Heart left ventricle (tissue), 16 donors: ENCODE measurements around the gene GTF2IRD1. TPM values are rescaled to one million over a fixed set of nuclear protein-coding genes. Genes with fewer than 3 reads are reported as not detected.

Experiments
- ATAC-seq, 4 donors: fragments of 200-7000 bp; cut with Tn5 transposase; one replicate each; pipeline ENCODE4 v1.9.1; 2020 to 2022; ENCODE audit warnings: moderate library complexity in 4 of 4, mild to moderate bottlenecking in 3 of 4, moderate number of reproducible peaks in 1 of 4
- DNase-seq, 5 donors: peaks; one replicate each; pipeline ENCODE4 v3.0.0-alpha.2; 2020
- H3K27ac ChIP-seq, 12 donors: fragments of 200-600 bp; sonication (generic) in 4 of 12; one replicate each; pipeline versions ENCODE4 v1.5.0 to v1.8.0; 2016 to 2022; ENCODE audit warnings: mild to moderate bottlenecking in 2 of 12
- H3K27me3 ChIP-seq, 9 donors: fragments of 200-600 bp; sonication (generic) in 2 of 9; one replicate each; pipeline versions ENCODE4 v1.5.1 to v1.8.0; 2016 to 2022; ENCODE audit warnings: mild to moderate bottlenecking in 3 of 9
- H3K36me3 ChIP-seq, 9 donors: fragments of 200-600 bp; sonication (generic) in 2 of 9; one replicate each; pipeline versions ENCODE4 v1.5.0 to v1.8.0; 2018 to 2022; ENCODE audit warnings: mild to moderate bottlenecking in 2 of 9
- H3K4me1 ChIP-seq, 12 donors: fragments of 200-600 bp; sonication (generic) in 4 of 12; one replicate each; pipeline versions ENCODE4 v1.5.0 to v1.8.0; 2016 to 2022; ENCODE audit warnings: mild to moderate bottlenecking in 3 of 12
- H3K4me3 ChIP-seq, 12 donors: fragments of 200-600 bp; sonication (generic) in 4 of 12; one replicate each; pipeline versions ENCODE4 v1.5.0 to v1.8.0; 2017 to 2022; ENCODE audit warnings: mild to moderate bottlenecking in 9 of 12, moderate library complexity in 4 of 12
- H3K9me3 ChIP-seq, 12 donors: fragments of 200-600 bp; sonication (generic) in 4 of 12; one replicate each; pipeline versions ENCODE4 v1.5.0 to v1.8.0; 2016 to 2022; ENCODE audit warnings: mild to moderate bottlenecking in 1 of 12
- POLR2A ChIP-seq, 2 donors: fragments of 450-650 bp; IDR thresholded peaks; one replicate each; pipeline ENCODE4 v1.6.1; 2017; ENCODE audit warnings: antibody characterized with exemption in 2 of 2, mild to moderate bottlenecking in 2 of 2, moderate library complexity in 2 of 2
- WGBS, 4 donors: extraction: QIAGEN DNeasy Blood & Tissue Kit in 2 of 4; methylation state at CpG; one replicate each; pipeline versions ENCODE4 v1.1.5 to v1.1.7; 2013 to 2018; 5-methylcytosine and 5-hydroxymethylcytosine counted together
- intact Hi-C, 10 donors: fragments of 100-400 bp; cut with DNase I; formaldehyde crosslinking; loops; one replicate each; pipeline versions ENCODE4 v1.11.1 to v1.14.2; 2022
- long read RNA-seq, 3 donors: library from polyadenylated mRNA; unstranded; transcript quantifications; one replicate each; pipeline ENCODE4 v2.0.0, GENCODE V29; 2020 to 2021
- polyA plus RNA-seq, 2 donors: library from polyadenylated mRNA; stranded (reverse); fragments of 200-250 nt; gene quantifications; one replicate each; pipeline ENCODE4 v1.2.3, GENCODE V29; 2013
- total RNA-seq, 9 donors: library from RNA; depleted of rRNA in 2 of 9; stranded (reverse); fragments of >200 nt in 2 of 9; fragmentation: NEBNext Ultra II Directional in 3 of 9; extraction: Animal tissue kit (Norgen Biotek cat#: 25700) in 3 of 9; gene quantifications; one replicate each; pipeline versions ENCODE4 v1.1.0 to v1.2.4, GENCODE V29; 2016 to 2023
- TF ChIP-seq, protein P1 (sequence below), 12 donors: fragments of 200-600 bp; sonication (generic) in 4 of 12; IDR thresholded peaks; one replicate each; pipeline versions ENCODE4 v1.5.0 to v1.8.0; 2018 to 2022; ENCODE audit warnings: antibody characterized with exemption in 12 of 12, mild to moderate bottlenecking in 5 of 12
- donor health status: ischemic (EF 13 %, LVEDD 7.1; RV severe dilation, severe dysfunction).
- donor health status: healthy with polysubstance abuse.
- donor health status: DM: no; HTN: yes; CAD: no.
- donor health status: DM: no; HTN: no; CAD: no.
- donor health status: ischemic (EF 25% LVEDD 6.9; RV normal size, moderate dysfunction).
- donor health status: ischemic (EF 25% LVEDD 5.7; RV mildly dilated, moderate dysfunction).
- donor health status: healthy.
- donor health status: DM: yes; HTN: yes; CAD: no.
- donor health status: ischemic (EF 35%, LVEDD 5.7; RV mildly dilated, moderate dysfunction).
- donor health status: nonischemic (EF 11% LVEDD 7.7; RV severe dilation, severe dysfunction).
- donor health status: DM: yes; HTN: yes; CAD: no.
- donor health status: PGD.
- donor health status: ischemic (EF 29% LVEDD 5.4; RV normal size, mild dysfunction).
- donor health status: nonischemic (EF 23%, LVEDD 6.1; RV moderate dilation, normal function).

GTF2IRD1 gene, protein sequence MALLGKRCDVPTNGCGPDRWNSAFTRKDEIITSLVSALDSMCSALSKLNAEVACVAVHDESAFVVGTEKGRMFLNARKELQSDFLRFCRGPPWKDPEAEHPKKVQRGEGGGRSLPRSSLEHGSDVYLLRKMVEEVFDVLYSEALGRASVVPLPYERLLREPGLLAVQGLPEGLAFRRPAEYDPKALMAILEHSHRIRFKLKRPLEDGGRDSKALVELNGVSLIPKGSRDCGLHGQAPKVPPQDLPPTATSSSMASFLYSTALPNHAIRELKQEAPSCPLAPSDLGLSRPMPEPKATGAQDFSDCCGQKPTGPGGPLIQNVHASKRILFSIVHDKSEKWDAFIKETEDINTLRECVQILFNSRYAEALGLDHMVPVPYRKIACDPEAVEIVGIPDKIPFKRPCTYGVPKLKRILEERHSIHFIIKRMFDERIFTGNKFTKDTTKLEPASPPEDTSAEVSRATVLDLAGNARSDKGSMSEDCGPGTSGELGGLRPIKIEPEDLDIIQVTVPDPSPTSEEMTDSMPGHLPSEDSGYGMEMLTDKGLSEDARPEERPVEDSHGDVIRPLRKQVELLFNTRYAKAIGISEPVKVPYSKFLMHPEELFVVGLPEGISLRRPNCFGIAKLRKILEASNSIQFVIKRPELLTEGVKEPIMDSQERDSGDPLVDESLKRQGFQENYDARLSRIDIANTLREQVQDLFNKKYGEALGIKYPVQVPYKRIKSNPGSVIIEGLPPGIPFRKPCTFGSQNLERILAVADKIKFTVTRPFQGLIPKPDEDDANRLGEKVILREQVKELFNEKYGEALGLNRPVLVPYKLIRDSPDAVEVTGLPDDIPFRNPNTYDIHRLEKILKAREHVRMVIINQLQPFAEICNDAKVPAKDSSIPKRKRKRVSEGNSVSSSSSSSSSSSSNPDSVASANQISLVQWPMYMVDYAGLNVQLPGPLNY
- total RNA-seq = 10 to 100 TPM in 8 of 9 donors, 1 to 10 TPM in 1; 10.0 to 40.4 (median 15.2) TPM
- polyA plus RNA-seq = 10 to 100 TPM; 16.4 to 27.0 TPM
- long read RNA-seq, donor 1, partial matches to known transcripts = 16 of 26 reads
- long read RNA-seq, donor 1, other reads (novel, unspliced or antisense) = 6 of 26 reads
- long read RNA-seq, donor 2, transcript GTF2IRD1-201 (27 exons, 3,430 nt) = minor isoform, 6 of 84 reads
- long read RNA-seq, donor 2, transcript GTF2IRD1-202 (27 exons, 3,077 nt) = major isoform, 19 of 84 reads
- long read RNA-seq, donor 2, partial matches to known transcripts = 36 of 84 reads
- long read RNA-seq, donor 2, other reads (novel, unspliced or antisense) = 22 of 84 reads
- long read RNA-seq, donor 3, transcript GTF2IRD1-202 (27 exons, 3,077 nt) = major isoform, 5 of 21 reads
- long read RNA-seq, donor 3, partial matches to known transcripts = 9 of 21 reads
- long read RNA-seq, donor 3, other reads (novel, unspliced or antisense) = 4 of 21 reads

DNA sequence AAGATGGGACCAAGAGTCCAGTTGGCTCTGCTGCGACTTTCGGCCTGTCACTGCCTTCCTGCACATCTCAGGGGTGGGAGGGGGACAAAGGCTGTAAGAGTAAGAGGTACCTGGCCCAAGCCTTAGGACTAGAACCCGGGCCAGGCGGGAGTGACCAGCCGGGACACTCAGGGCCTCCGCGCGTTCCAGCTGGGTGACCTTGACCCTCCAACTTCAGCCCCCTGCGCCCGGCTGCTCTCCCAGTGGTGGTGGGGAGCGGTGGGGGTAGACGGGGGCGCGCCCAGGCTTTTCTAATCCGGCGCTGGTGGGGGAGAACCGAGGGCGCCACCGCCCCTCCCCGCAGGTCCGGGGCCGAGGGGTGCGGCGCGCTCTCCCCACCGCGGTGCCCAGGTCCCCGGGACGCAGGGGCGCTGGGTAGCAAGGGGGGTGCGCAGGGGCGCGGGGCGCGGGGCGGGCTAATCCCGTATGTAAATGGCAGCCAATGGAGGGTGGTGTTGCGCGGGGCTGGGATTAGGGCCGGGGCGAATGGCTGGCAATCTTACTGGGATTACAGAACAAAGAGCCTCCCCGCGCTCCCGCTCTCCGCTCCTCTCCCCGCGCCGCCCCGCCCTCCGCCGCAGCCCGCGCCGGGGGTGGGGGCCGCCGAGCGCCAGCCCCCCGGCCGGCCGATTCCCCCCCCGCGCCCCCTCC lies at the start of gene GTF2IRD1:
GTF2IRD1 (plus strand) TSS at position 585 of the 690 bp plus-strand sequence. CDS start 54,175 bp downstream, outside the sequence.
- intact Hi-C loops = loop anchor here in 9 of 10 donors (1.0 to 10.0 kb wide), 10 partner anchors 25 to 201 kb away; partner anchors contain the start of gene GTF2I (in 4 of the 9)
- WGBS, 4 donors = 0 to 4% (median 2%) methylated on average over 10 to 61 of the region's 62 CpGs
- Histone ChIP-seq H3K4me3 (peak within 1 kb of the TSS; percentile 66 to 97 (median 78)), H3K9me3 (no peaks in the 10 kb centered on the region), H3K4me1 (peaks cover 0 to 30% (median 11%) of the 10 kb centered on the region in 12 donors), H3K27ac (peak within 1 kb of the TSS; percentile 68 to 97 (median 86)), H3K27me3 (peaks cover 0 to 3% (median 0%) of the 10 kb centered on the region in 9 donors), H3K36me3 (no peaks in the 10 kb centered on the region)
- ATAC-seq (peak in 3 of 4 donors; percentile 51 to 62 (median 60)), DNase-seq (peak; percentile 72 to 81 (median 75))
- TF ChIP-seq, protein P1, sequence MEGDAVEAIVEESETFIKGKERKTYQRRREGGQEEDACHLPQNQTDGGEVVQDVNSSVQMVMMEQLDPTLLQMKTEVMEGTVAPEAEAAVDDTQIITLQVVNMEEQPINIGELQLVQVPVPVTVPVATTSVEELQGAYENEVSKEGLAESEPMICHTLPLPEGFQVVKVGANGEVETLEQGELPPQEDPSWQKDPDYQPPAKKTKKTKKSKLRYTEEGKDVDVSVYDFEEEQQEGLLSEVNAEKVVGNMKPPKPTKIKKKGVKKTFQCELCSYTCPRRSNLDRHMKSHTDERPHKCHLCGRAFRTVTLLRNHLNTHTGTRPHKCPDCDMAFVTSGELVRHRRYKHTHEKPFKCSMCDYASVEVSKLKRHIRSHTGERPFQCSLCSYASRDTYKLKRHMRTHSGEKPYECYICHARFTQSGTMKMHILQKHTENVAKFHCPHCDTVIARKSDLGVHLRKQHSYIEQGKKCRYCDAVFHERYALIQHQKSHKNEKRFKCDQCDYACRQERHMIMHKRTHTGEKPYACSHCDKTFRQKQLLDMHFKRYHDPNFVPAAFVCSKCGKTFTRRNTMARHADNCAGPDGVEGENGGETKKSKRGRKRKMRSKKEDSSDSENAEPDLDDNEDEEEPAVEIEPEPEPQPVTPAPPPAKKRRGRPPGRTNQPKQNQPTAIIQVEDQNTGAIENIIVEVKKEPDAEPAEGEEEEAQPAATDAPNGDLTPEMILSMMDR (IDR thresholded peaks at IDR 0.05) = no peak
- TF ChIP-seq POLR2A (IDR thresholded peaks at IDR 0.05) = no peak

DNA sequence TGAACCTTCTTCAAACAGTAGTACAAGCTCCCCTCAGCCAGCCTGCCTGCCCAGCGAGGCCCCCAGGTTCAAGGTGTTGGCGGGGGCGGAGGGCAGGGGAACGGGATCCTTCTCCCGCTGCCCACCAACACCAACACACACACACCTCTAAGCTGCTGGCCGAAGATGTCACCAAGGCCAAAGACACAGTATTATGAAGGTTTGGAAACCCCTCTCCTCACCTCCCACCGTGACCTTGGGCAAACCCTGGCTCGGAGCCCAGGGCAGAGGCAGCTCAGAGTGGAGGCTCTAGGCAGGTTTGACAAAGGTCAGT lies 49.4 kb upstream of the GTF2IRD1 start:
- H3K4me3 ChIP-seq = no peak overlapping the region
- no peak overlapping the region for H3K27ac ChIP-seq
- DNase-seq (peak in 1 of 5 donors; percentile 21), ATAC-seq (no peak)
- peaks cover 0 to 38% (median 26%) of the 10 kb centered on the region in 9 donors for H3K36me3 ChIP-seq
- H3K27me3 ChIP-seq = no peaks in the 10 kb centered on the region
- no peaks in the 10 kb centered on the region for H3K9me3 ChIP-seq
- H3K4me1 ChIP-seq = no peaks in the 10 kb centered on the region
- TF ChIP-seq POLR2A (IDR thresholded peaks at IDR 0.05) = no peak
- TF ChIP-seq, protein P1 (IDR thresholded peaks at IDR 0.05) = no peak
- WGBS, 4 donors = 94 to 97% (median 96%) methylated on average over 7 to 8 of the region's 8 CpGs
- intact Hi-C loops = loop anchor here in 8 of 10 donors (5.0 to 10.0 kb wide), 4 partner anchors 332 to 540 kb away; partner anchors contain the start of gene TMEM270 (in 1 of the 8)

DNA sequence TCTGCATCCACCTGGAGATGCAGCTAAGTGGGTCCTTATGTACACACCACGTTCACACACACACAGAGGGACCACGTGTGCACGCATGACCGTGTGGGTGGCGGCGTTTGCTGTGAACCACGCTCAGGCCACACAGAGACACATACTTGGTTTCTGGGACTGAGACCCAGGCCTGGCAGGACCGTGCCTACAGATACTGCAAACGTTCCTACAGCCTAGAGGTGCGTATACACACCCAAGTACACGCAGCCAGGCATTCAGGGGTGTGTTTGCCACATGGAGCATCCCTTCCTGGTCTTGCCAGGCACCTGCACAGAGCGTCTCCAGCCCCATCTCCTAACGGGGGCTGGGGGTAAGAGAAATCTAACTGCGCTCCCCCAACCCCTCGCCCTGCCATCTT lies 49.0 kb upstream of the GTF2IRD1 start:
- Histone ChIP-seq H3K4me1 (no peaks in the 10 kb centered on the region), H3K4me3 (no peak overlapping the region), H3K36me3 (peaks cover 0 to 38% (median 26%) of the 10 kb centered on the region in 9 donors), H3K27me3 (no peaks in the 10 kb centered on the region), H3K9me3 (no peaks in the 10 kb centered on the region), H3K27ac (no peak overlapping the region)
- peak in 1 of 5 donors; percentile 41 for DNase-seq
- TF ChIP-seq POLR2A (IDR thresholded peaks at IDR 0.05) = no peak
- TF ChIP-seq, protein P1 (IDR thresholded peaks at IDR 0.05) = no peak
- 79 to 94% (median 84%) methylated on average over 6 to 15 of the region's 15 CpGs for whole genome bisulfite sequencing, 4 donors
- ATAC-seq = no peak
- intact Hi-C loops = loop anchor here in 8 of 10 donors (5.0 to 10.0 kb wide), 4 partner anchors 332 to 540 kb away; partner anchors contain the start of gene TMEM270 (in 1 of the 8)
